ENCODE results near the gene RABGAP1L.
"Not testable (repeated sequence)": the region's sequence is repeated elsewhere in the genome, so short reads cannot be mapped to it uniquely, and the experiment has no call there.

RABGAP1L gene

DNA sequence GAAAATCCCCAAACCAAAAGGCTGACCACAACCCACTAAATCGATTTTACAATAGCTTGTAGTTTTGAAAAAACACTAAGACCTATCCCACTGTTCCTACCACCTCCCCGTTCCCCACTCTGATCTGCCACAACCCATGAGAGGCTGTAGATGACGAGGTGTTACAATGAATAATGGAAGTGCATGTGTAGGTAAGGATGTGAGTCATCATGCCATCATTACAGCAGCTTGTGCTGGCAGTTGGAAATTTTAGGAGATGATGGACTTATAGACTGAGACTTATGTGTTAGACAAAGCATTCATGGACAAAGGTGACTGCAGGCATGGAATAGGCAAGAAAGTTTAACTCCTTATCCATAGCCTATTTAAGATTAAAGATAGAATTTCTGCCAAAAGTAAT, 655.7 kb downstream of the RABGAP1L start:
- Histone ChIP-seq H3K27ac (no peak overlapping the region), H3K27me3 (replicated peaks) (no peaks in the 10 kb centered on the region), H3K4me3 (ENCODE audit: low read depth, low read length) (no peak overlapping the region), H3K36me3 (replicated peaks) (no peaks in the 10 kb centered on the region)
- in situ Hi-C loops (cut with HindIII; ENCODE audit: low pct_ligation_motif_present, low sequenced_read_pairs), result no loop called here
- TF ChIP-seq, protein P1, sequence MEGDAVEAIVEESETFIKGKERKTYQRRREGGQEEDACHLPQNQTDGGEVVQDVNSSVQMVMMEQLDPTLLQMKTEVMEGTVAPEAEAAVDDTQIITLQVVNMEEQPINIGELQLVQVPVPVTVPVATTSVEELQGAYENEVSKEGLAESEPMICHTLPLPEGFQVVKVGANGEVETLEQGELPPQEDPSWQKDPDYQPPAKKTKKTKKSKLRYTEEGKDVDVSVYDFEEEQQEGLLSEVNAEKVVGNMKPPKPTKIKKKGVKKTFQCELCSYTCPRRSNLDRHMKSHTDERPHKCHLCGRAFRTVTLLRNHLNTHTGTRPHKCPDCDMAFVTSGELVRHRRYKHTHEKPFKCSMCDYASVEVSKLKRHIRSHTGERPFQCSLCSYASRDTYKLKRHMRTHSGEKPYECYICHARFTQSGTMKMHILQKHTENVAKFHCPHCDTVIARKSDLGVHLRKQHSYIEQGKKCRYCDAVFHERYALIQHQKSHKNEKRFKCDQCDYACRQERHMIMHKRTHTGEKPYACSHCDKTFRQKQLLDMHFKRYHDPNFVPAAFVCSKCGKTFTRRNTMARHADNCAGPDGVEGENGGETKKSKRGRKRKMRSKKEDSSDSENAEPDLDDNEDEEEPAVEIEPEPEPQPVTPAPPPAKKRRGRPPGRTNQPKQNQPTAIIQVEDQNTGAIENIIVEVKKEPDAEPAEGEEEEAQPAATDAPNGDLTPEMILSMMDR (IDR thresholded peaks at IDR 0.05; ENCODE audit: low read depth, low read length, missing control alignments), result no peak
- DNase-seq, result peak; percentile 24

DNA sequence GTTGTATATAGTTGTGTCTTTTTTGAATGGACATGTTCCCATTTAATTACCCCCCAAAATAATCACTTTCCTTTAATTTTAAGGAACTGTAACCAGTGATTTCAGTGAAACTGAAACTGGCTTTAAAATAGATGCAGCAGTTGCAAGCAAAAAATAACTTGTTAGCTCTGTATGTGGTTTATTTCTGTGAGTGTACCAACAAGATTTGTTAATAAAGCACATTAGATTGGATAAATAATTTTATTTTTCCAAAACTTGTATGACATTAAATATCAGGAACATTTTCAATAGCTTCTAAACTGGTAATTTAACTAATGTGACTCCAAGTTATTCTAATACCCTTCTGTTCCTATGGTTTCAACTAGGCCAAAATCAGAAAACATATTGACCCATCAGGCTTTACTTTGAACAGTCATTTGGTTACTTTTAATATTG, 656.2 kb downstream of the RABGAP1L start:
- DNase-seq, result no peak
- Histone ChIP-seq H3K36me3 (replicated peaks) (no peaks in the 10 kb centered on the region), H3K27me3 (replicated peaks) (no peaks in the 10 kb centered on the region), H3K4me3 (ENCODE audit: low read depth, low read length) (no peak overlapping the region), H3K27ac (no peak overlapping the region)
- TF ChIP-seq, protein P1 (IDR thresholded peaks at IDR 0.05; ENCODE audit: low read depth, low read length, missing control alignments), result no peak
- in situ Hi-C loops (cut with HindIII; ENCODE audit: low pct_ligation_motif_present, low sequenced_read_pairs), result no loop called here

DNA sequence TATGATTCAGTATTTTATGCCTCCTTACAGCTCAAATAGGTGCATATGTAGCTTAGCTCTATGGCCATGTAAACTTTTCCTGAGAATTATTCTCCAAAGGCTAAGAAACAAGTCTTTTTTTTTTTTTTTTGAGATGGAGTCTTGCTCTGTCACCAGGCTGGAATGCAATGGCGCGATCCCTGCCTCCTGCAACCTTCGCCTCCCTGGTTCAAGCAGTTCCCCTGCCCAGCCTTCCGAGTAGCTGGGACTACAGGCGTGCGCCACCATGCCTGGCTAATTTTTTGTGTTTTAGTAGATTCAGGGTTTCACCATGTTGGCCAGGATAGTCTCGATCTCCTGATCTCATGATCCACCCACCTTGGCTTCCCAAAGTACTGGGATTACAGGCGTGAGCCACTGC, 657.3 kb downstream of the RABGAP1L start:
- H3K36me3 ChIP-seq (replicated peaks); H3K27ac ChIP-seq; H3K4me3 ChIP-seq (ENCODE audit: low read depth, low read length); DNase-seq; H3K27me3 ChIP-seq (replicated peaks); in situ Hi-C loops (cut with HindIII; ENCODE audit: low pct_ligation_motif_present, low sequenced_read_pairs): not testable (repeated sequence)

DNA sequence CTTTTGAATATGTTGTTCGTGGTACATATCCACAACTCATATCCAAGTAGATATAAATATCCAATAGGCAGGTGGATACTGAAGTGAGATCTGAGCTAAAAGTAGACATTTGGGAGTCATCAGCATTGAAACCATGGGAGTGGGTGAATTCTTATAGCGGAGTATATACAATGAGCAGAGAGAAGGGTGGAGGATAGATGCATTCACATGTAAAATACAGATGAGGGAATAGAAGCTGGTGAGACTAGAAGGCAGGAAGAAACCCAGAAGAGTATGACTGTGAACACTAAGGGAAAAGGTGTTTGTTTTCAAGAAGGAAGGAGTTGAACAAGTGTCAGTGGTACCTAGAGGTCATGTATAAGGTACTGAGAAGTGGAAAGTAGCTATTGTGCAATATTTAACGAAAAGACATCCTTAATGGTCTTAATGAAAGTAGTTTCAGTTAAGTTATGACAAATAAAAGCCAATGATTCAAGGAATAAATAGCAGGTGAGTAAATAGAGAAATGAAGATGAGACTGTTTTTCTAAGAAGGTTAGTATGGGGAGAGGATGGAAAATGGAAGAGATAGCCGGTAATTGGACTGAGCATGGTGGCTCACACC, 658.8 kb downstream of the RABGAP1L start:
- Histone ChIP-seq H3K27me3 (replicated peaks) (no peaks in the 10 kb centered on the region), H3K36me3 (replicated peaks) (no peaks in the 10 kb centered on the region), H3K4me3 (ENCODE audit: low read depth, low read length) (no peak overlapping the region), H3K27ac (no peak overlapping the region)
- TF ChIP-seq, protein P1 (IDR thresholded peaks at IDR 0.05; ENCODE audit: low read depth, low read length, missing control alignments), result no peak
- in situ Hi-C loops (cut with HindIII; ENCODE audit: low pct_ligation_motif_present, low sequenced_read_pairs), result no loop called here
- DNase-seq, result no peak

DNA sequence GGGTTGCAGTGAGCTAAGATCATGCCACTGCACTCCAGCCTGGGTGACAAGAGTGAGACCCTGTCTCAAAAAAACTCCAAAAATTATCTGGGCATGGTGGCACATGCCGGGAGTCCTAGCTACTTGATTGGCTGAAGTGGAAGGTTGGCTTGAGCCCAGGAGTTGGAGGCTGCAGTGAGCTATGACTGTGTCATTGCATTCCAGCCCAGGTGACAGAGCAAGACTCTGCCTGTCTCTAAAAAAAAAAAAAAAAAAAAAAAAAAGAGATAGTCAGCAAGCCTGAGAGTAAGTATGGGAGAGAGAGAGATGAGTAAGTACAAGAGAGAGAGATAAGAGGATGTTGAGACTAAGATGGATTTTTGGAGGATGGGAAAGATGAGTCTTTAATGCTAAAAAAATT, 659.6 kb downstream of the RABGAP1L start:
- DNase-seq, result peak; percentile 29
- Histone ChIP-seq H3K27me3 (replicated peaks) (no peaks in the 10 kb centered on the region), H3K36me3 (replicated peaks) (no peaks in the 10 kb centered on the region), H3K4me3 (ENCODE audit: low read depth, low read length) (no peak overlapping the region), H3K27ac (no peak overlapping the region)
- TF ChIP-seq, protein P1 (IDR thresholded peaks at IDR 0.05; ENCODE audit: low read depth, low read length, missing control alignments), result no peak
- in situ Hi-C loops (cut with HindIII; ENCODE audit: low pct_ligation_motif_present, low sequenced_read_pairs), result no loop called here

DNA sequence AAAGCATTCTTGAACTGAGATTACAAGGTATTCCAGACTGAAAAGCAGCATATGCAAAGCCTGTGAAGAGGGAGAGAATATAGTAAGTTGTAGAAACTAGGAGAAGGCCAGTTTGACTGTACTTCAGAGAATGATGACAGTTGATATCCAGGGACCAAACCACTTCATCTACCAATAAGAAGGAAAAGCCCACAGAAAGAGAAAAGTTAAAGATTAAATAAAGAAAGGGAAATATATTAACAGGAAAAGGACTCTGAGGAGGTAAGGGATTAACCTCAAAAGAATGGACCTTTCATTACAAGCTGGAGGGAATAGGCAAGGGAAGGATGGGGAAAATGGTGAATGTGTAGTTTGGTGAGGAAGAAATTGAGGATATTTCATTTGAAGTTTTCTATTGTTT, 660.3 kb downstream of the RABGAP1L start:
- no peak overlapping the region for H3K4me3 ChIP-seq (ENCODE audit: low read depth, low read length)
- in situ Hi-C loops (cut with HindIII; ENCODE audit: low pct_ligation_motif_present, low sequenced_read_pairs), result no loop called here
- no peak overlapping the region for H3K27ac ChIP-seq
- H3K27me3 ChIP-seq (replicated peaks), result no peaks in the 10 kb centered on the region
- DNase-seq, result no peak
- H3K36me3 ChIP-seq (replicated peaks), result no peaks in the 10 kb centered on the region
- TF ChIP-seq, protein P1 (IDR thresholded peaks at IDR 0.05; ENCODE audit: low read depth, low read length, missing control alignments), result no peak
